Measurements from ENCODE around the gene SUCLG1. TPM values are rescaled to one million over a fixed set of nuclear protein-coding genes. Genes with fewer than 3 reads are reported as not detected.

SUCLG1 gene
- total RNA-seq, 1 donor from 2014 or later = 63.8 TPM

DNA sequence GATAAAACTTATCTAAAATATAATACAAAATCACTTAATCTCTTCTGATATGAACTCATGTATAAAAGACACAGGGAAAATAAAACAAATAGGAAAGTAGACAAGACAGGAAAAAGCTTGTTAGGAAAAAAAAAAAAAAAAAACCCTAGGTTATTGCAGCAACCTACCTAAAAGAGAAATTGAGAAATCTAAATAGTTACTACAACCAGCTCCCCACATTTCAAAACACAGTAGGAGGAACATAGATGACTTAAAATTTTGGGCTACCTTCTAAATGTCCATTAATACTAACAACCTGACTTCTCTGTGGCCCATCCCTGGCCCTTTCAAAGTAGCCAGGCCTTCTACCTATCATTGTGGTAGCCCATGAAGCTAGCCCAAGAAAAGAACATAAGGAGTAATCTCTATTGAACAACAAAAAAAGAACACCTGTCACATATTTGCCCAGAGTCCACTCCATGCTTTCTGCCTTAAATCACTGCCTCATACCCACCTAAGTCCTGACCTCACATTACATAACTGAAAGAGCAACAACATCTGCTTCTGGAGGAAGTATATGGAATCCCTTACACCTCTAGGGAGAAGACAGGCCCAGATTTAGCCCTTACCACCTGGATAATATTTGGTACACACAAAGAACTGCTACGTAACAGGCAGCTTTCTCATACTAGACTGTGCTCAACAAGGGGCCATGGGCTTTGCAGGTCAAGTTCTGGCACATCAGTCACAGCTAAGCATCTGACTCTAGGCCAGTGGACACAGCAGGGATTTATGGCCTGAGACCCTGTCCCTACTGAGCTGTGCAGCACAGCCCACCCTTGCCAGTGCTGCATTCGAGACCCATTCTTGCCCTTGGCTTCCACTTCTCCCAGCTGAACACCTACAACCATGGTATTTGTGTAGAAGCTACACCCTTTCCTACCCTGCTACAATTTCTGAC is 8.5 kb downstream of the SUCLG1 start:
- Histone ChIP-seq H3K27me3 (no peaks in the 10 kb centered on the region), H3K27ac (no peak overlapping the region), H3K9me3 (no peaks in the 10 kb centered on the region), H3K4me1 (peaks cover 33% of the 10 kb centered on the region), H3K4me3 (no peak overlapping the region), H3K36me3 (peaks cover 0 to 20% of the 10 kb centered on the region in 2 donors)
- intact Hi-C loops (cut with DNase I) = no loop called here
- TF ChIP-seq POLR2AphosphoS5 (IDR thresholded peaks at IDR 0.05; ENCODE audit: insufficient read depth in 1 of 2, low read depth in 1 of 2) = no peak
- no peak for TF ChIP-seq POLR2A (IDR thresholded peaks at IDR 0.05)
- no peak for TF ChIP-seq CTCF (IDR thresholded peaks at IDR 0.05)
- no peak for DNase-seq (ENCODE audit: extremely low spot score in 2 of 2)

DNA sequence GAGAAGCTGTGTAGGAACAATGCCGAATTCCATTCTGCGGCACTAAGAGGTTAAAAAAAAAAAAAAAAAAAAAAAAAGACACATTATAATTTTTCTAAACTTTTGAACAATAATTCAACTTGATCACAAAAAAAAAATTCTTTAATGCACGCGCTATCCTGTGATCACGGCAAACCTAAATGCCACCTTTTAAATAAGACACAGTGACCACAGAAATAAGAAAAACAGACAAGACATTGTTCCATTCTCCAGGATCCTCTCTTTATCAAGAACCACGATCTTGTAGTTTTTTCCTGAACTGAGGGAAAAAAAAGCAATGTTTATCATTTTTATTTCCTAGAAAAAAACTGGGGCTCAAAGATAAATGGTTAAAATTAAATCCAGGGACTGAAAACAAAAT is 9.4 kb downstream of the SUCLG1 start:
- Histone ChIP-seq H3K27me3 (no peaks in the 10 kb centered on the region), H3K4me1 (peaks cover 32% of the 10 kb centered on the region), H3K4me3 (no peak overlapping the region), H3K27ac (no peak overlapping the region), H3K9me3 (no peaks in the 10 kb centered on the region), H3K36me3 (peaks cover 0 to 26% of the 10 kb centered on the region in 2 donors)
- TF ChIP-seq CTCF (IDR thresholded peaks at IDR 0.05) = no peak
- TF ChIP-seq POLR2A (IDR thresholded peaks at IDR 0.05) = no peak
- no peak for TF ChIP-seq POLR2AphosphoS5 (IDR thresholded peaks at IDR 0.05; ENCODE audit: insufficient read depth in 1 of 2, low read depth in 1 of 2)
- no peak for DNase-seq (ENCODE audit: extremely low spot score in 2 of 2)
- intact Hi-C loops (cut with DNase I) = no loop called here

- Histone ChIP-seq H3K27me3 (no peaks in the 10 kb centered on the region), H3K4me3 (no peak overlapping the region), H3K36me3 (peaks cover 0 to 29% of the 10 kb centered on the region in 2 donors), H3K27ac (no peak overlapping the region), H3K4me1 (peaks cover 25% of the 10 kb centered on the region), H3K9me3 (no peaks in the 10 kb centered on the region)
- DNase-seq (ENCODE audit: extremely low spot score in 2 of 2) = no peak
- TF ChIP-seq POLR2AphosphoS5 (IDR thresholded peaks at IDR 0.05; ENCODE audit: insufficient read depth in 1 of 2, low read depth in 1 of 2) (no peak), POLR2A (IDR thresholded peaks at IDR 0.05) (no peak), CTCF (IDR thresholded peaks at IDR 0.05) (no peak)
- intact Hi-C loops (cut with DNase I) = no loop called here
Measured at GRCh38 chr2:84449055-84449454, 10.0 kb downstream of the SUCLG1 start.

GRCh38 chr2:84443477-84443876 is 15.6 kb downstream of the SUCLG1 start:
- H3K4me3 ChIP-seq = no peak overlapping the region
- TF ChIP-seq CTCF (IDR thresholded peaks at IDR 0.05) (no peak), POLR2AphosphoS5 (IDR thresholded peaks at IDR 0.05; ENCODE audit: insufficient read depth in 1 of 2, low read depth in 1 of 2) (no peak), POLR2A (IDR thresholded peaks at IDR 0.05) (no peak)
- H3K27ac ChIP-seq = no peak overlapping the region
- no peaks in the 10 kb centered on the region for H3K4me1 ChIP-seq
- peaks cover 0 to 75% of the 10 kb centered on the region in 2 donors for H3K36me3 ChIP-seq
- H3K27me3 ChIP-seq = no peaks in the 10 kb centered on the region
- H3K9me3 ChIP-seq = no peaks in the 10 kb centered on the region
- intact Hi-C loops (cut with DNase I) = no loop called here
- no peak for DNase-seq (ENCODE audit: extremely low spot score in 2 of 2)

GRCh38 chr2:84442888-84443287 is 16.2 kb downstream of the SUCLG1 start:
- Histone ChIP-seq H3K4me1 (no peaks in the 10 kb centered on the region), H3K27ac (no peak overlapping the region), H3K36me3 (peaks cover 0 to 74% of the 10 kb centered on the region in 2 donors), H3K27me3 (no peaks in the 10 kb centered on the region), H3K4me3 (no peak overlapping the region), H3K9me3 (no peaks in the 10 kb centered on the region)
- TF ChIP-seq POLR2A (IDR thresholded peaks at IDR 0.05) (no peak), CTCF (IDR thresholded peaks at IDR 0.05) (no peak), POLR2AphosphoS5 (IDR thresholded peaks at IDR 0.05; ENCODE audit: insufficient read depth in 1 of 2, low read depth in 1 of 2) (no peak)
- intact Hi-C loops (cut with DNase I) = no loop called here
- no peak for DNase-seq (ENCODE audit: extremely low spot score in 2 of 2)

Data from vagina (tissue), 2 donors.